ENCODE data around the gene GPHA2. TPM values are rescaled to one million over a fixed set of nuclear protein-coding genes. Genes with fewer than 3 reads are reported as not detected.

The GPHA2 gene
- total and polyA plus RNA-seq, 2 of the 13 experiments (the other 11 are each of a cell fraction or from before 2014, with no cell fraction given): 13.0 to 19.1 TPM

DNA sequence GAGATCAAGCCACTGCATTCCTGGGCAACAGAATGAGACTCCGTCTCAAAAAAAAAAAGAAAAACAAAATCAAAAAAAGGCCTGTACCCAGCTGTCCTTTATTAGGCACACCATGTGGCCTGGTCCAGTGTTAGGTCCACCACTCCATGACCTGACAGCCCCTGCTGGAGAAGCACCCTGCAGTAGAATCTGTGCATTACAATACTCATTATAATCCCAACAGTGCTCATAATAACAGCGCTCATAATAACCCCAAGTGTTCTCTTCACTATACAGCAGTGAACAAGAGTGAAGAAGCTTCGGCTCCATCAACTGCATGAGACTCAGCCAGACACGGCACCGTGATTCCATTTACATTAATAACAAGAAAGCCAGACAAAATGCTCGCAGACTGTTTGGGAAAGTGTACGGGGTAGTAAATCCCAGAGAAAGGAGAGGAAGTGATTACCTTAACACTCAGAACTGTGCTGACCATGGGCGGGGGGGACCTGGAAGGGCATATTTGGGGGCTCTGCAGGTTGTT is 48.4 kb downstream of the GPHA2 start:
- Histone ChIP-seq H3K9me3 (ENCODE audit: low read length) (no peaks in the 10 kb centered on the region), H3K27me3 (ENCODE audit: control insufficient read depth in 1 of 2, insufficient read depth in 2 of 2, low read length in 2 of 2) (no peaks in the 10 kb centered on the region), H3K9ac (ENCODE audit: insufficient read depth, low read depth, low read length) (no peak overlapping the region; the same call in 1 of the 2 replicates), H4K20me1 (ENCODE audit: insufficient read depth, low read length) (peaks cover 10% of the 10 kb centered on the region; the same call in 1 of the 2 replicates), H3K27ac (ENCODE audit: extremely low read length, insufficient read depth, low read length) (no peak overlapping the region), H3K79me2 (ENCODE audit: insufficient read depth, low read length) (peaks cover 18% of the 10 kb centered on the region), H2AFZ (ENCODE audit: low read length) (no peak overlapping the region), H3K4me3 (replicated peaks in 1 of 3; ENCODE audit: insufficient read depth in 1 of 3, low read depth in 2 of 3, low read length in 3 of 3) (peak overlapping the region; percentile 19 to 76 (median 42)), H3K4me2 (ENCODE audit: low read depth, low read length) (peak overlapping the region; percentile 98), H3K36me3 (replicated peaks in 1 of 2; ENCODE audit: control insufficient read depth in 1 of 2, insufficient read depth in 2 of 2, low read length in 2 of 2) (no peaks in the 10 kb centered on the region), H3K4me1 (ENCODE audit: insufficient read depth, low read length) (peaks cover 88% of the 10 kb centered on the region)
- 38% methylated on average over 8 of the region's 8 CpGs for WGBS (ENCODE audit: low lambda C conversion rate)
- TF ChIP-seq ZNF672 (CRISPR knock-in tag; IDR thresholded peaks at IDR 0.05) (peak; percentile 35; the same call in 1 of the 2 replicates), ZNF30 (CRISPR knock-in tag; IDR thresholded peaks at IDR 0.05) (no peak), ZSCAN20 (CRISPR knock-in tag; IDR thresholded peaks at IDR 0.05; ENCODE audit: borderline replicate concordance) (no peak), KMT2B (CRISPR knock-in tag; IDR thresholded peaks at IDR 0.05) (0 out of 2 replicates have a peak, but pooled peaks have one; percentile 8)
- TF ChIP-seq, protein P1, sequence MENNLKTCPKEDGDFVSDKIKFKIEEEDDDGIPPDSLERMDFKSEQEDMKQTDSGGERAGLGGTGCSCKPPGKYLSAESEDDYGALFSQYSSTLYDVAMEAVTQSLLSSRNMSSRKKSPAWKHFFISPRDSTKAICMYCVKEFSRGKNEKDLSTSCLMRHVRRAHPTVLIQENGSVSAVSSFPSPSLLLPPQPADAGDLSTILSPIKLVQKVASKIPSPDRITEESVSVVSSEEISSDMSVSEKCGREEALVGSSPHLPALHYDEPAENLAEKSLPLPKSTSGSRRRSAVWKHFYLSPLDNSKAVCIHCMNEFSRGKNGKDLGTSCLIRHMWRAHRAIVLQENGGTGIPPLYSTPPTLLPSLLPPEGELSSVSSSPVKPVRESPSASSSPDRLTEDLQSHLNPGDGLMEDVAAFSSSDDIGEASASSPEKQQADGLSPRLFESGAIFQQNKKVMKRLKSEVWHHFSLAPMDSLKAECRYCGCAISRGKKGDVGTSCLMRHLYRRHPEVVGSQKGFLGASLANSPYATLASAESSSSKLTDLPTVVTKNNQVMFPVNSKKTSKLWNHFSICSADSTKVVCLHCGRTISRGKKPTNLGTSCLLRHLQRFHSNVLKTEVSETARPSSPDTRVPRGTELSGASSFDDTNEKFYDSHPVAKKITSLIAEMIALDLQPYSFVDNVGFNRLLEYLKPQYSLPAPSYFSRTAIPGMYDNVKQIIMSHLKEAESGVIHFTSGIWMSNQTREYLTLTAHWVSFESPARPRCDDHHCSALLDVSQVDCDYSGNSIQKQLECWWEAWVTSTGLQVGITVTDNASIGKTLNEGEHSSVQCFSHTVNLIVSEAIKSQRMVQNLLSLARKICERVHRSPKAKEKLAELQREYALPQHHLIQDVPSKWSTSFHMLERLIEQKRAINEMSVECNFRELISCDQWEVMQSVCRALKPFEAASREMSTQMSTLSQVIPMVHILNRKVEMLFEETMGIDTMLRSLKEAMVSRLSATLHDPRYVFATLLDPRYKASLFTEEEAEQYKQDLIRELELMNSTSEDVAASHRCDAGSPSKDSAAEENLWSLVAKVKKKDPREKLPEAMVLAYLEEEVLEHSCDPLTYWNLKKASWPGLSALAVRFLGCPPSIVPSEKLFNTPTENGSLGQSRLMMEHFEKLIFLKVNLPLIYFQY (CRISPR knock-in tag; IDR thresholded peaks at IDR 0.05; ENCODE audit: borderline replicate concordance): no peak
- TF ChIP-seq, protein P2, sequence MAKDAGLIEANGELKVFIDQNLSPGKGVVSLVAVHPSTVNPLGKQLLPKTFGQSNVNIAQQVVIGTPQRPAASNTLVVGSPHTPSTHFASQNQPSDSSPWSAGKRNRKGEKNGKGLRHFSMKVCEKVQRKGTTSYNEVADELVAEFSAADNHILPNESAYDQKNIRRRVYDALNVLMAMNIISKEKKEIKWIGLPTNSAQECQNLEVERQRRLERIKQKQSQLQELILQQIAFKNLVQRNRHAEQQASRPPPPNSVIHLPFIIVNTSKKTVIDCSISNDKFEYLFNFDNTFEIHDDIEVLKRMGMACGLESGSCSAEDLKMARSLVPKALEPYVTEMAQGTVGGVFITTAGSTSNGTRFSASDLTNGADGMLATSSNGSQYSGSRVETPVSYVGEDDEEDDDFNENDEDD (CRISPR knock-in tag; IDR thresholded peaks at IDR 0.05; ENCODE audit: borderline replicate concordance): no peak
- POLR2A ChIA-PET: interaction anchor here (0.9 to 11.5 kb wide), 8 partner anchors 11 to 109 kb away, joined by 3 to 132 read pairs (median 10); partner anchors contain the start of genes BATF2, EHD1, GPHA2 and SF1
- BruUV-seq (replicated peaks): no TSS peak
- ATAC-seq (peak; percentile 21), FAIRE-seq (no peak), DNase-seq (ENCODE audit: low spot score) (no peak)
- intact Hi-C loops (cut with micrococcal nuclease; ENCODE audit: unreplicated experiment): no loop called here
- CTCF ChIA-PET (ENCODE audit: low intra/inter-chr PET ratio, low total read pairs): interaction anchor here (1.5 kb wide), 1 partner anchor 40 kb away, joined by 16 read pairs; no protein-coding TSS in a partner anchor
- in situ Hi-C loops (cut with HindIII; ENCODE audit: extremely low pct_ligation_motif_present, low pct_unique_long_range_greater_than_20kb): no loop called here

Data from HepG2 (cell line).